ENCODE data around the gene NCCRP1.

Gene NCCRP1

DNA sequence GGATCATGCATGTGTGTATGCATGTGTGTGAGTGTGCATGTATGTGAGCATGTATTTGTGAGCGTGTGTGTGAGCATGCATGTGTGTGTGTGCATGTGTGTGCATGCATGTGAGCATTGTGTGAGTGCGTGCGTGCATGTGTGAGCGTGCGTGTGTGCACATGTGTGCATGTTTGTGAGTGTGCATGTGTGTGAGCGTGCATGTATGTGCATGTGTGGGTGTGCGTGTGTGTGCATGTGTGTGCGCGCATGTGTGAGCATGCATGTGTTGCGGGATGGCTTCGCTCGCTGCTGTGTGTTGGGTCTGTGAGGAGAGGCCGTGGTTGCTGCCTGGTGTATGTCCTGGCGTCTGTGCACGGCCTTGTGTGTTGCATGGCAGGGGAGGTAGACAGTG lies 38.8 kb upstream of the NCCRP1 start:
- TF ChIP-seq, protein P1, sequence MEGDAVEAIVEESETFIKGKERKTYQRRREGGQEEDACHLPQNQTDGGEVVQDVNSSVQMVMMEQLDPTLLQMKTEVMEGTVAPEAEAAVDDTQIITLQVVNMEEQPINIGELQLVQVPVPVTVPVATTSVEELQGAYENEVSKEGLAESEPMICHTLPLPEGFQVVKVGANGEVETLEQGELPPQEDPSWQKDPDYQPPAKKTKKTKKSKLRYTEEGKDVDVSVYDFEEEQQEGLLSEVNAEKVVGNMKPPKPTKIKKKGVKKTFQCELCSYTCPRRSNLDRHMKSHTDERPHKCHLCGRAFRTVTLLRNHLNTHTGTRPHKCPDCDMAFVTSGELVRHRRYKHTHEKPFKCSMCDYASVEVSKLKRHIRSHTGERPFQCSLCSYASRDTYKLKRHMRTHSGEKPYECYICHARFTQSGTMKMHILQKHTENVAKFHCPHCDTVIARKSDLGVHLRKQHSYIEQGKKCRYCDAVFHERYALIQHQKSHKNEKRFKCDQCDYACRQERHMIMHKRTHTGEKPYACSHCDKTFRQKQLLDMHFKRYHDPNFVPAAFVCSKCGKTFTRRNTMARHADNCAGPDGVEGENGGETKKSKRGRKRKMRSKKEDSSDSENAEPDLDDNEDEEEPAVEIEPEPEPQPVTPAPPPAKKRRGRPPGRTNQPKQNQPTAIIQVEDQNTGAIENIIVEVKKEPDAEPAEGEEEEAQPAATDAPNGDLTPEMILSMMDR (IDR thresholded peaks at IDR 0.05; ENCODE audit: low read depth, low read length): no peak
- no peak for DNase-seq (ENCODE audit: low read depth, low spot score)

DNA sequence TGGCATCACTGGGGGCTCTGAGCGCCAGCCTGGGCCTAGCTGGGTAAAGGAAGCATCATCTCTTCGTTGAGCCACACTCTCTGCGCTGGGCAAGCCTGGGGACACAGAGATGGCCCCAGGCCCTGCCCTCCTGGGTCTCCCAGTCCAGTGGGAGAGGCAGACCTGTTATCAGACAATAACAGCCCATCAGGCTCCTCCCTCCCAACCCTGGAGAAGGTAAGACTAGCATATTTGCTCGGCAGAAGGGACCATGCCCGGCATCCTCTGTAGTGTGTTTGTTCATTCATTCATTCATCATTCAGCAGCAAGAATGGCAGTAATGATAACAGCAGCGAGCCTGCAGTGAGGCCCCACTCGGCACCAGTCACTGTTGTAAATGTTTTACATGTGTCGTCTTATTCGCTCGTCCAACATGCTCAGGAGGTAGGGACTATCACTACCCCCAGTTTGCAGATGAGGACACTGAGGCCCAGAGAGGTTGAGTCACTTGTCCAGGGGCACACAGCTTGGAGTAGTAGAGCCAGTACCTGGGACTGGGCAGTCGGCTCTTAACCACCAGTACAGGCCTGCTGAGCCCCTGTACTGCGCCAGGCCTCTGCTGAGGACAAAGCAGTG lies 38.0 kb upstream of the NCCRP1 start:
- in situ Hi-C loops (cut with HindIII; ENCODE audit: low sequenced_read_pairs): no loop called here
- TF ChIP-seq, protein P1 (IDR thresholded peaks at IDR 0.05; ENCODE audit: low read depth, low read length): no peak
- no peak overlapping the region for H3K4me3 ChIP-seq (ENCODE audit: low read depth, low read length)
- no peak for DNase-seq (ENCODE audit: low read depth, low spot score)

More for the DNA sequence above, 38.8 kb upstream of the NCCRP1 start:
- no peak overlapping the region for H3K4me3 ChIP-seq (ENCODE audit: low read depth, low read length)
- in situ Hi-C loops (cut with HindIII; ENCODE audit: low sequenced_read_pairs): no loop called here

DNA sequence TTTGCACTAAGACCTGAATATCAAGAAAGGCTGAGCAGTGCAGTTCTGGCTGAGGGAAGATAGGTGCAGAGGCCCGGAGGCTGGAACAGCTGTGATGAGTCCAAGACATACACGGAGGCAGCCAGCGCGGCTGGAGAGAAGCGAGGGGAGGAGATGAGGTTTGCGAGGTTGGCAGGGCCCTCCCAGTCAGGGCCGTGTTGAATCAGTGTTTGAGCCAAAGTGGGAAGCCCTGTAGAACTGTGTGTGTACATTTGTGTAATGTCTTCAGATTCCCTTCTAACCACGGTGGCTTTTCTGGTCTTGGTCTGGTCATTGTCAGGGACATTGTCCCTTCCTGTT lies 36.3 kb upstream of the NCCRP1 start:
- DNase-seq (ENCODE audit: low read depth, low spot score): peak; percentile 53
- TF ChIP-seq, protein P1 (IDR thresholded peaks at IDR 0.05; ENCODE audit: low read depth, low read length): no peak
- H3K4me3 ChIP-seq (ENCODE audit: low read depth, low read length): no peak overlapping the region
- in situ Hi-C loops (cut with HindIII; ENCODE audit: low sequenced_read_pairs): no loop called here

DNA sequence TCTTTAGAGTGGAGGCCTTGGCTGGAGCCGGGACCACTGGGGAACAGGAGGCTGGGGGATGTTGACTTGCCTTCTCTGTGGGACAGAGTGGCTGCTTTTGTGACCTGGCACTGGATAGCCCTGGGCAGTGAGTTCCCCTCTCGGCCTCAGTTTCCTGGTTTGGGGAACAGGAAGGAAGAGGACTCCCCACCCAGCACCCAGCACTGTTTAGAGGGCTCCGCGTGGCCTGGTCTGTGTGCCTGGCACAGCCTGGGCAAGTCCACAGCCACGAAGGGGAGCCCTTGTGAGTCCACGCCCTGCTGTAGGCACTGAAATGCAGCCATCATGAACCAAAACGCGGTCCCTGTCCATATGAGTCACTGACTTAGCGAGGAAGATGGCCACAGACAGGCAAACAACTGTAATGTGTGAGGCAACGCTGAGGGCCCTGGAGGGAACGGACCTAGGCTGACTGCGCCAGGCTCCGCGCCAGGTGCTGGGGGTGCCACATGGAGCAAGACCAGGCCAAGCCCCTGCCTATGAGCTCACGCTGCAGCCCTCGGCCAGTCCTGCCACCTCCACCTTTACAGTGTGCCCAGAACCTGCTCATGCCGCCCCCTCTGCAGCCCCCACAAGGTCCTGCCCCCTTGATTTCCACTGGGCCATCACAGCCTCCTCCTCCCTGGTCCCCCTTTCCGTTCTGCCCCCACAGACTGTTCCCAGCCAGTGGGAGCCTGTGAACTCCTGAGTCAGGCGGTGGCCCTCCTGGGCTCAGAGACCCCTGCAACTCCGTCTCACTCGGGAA lies 35.7 kb upstream of the NCCRP1 start:
- in situ Hi-C loops (cut with HindIII; ENCODE audit: low sequenced_read_pairs): no loop called here
- no peak for DNase-seq (ENCODE audit: low read depth, low spot score)
- H3K4me3 ChIP-seq (ENCODE audit: low read depth, low read length): no peak overlapping the region
- TF ChIP-seq, protein P1 (IDR thresholded peaks at IDR 0.05; ENCODE audit: low read depth, low read length): no peak

DNA sequence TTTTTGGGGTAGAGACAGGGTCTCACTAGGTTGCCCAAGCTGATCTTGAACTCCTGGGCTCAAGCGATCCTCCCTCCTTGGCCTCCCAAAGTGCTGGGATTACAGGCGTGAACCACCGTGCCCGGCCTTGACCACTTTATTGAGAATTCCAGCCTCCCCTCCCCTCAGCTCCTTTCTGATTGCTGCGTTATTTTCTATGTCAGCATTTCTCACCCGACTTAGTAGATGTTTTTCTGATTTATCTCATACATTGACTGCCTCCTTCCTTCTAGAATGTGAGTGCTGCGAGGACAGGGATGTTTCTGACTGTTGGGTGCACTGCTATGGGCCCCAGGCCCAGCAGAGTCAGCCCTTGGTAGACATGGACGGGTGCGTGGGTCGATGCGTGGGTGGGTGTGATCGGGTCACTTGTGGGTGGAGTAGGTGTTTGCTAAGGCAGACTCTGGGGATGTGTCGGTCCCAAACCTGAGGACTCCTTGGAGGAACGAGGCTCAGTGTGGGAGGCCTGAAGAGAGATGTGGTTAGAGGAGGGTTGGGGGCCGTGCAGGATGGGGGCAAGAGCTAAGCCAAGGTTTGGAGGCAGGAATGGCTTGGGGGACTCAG lies 34.2 kb upstream of the NCCRP1 start:
- H3K4me3 ChIP-seq (ENCODE audit: low read depth, low read length): no peak overlapping the region
- in situ Hi-C loops (cut with HindIII; ENCODE audit: low sequenced_read_pairs): no loop called here
- DNase-seq (ENCODE audit: low read depth, low spot score): no peak
- TF ChIP-seq, protein P1 (IDR thresholded peaks at IDR 0.05; ENCODE audit: low read depth, low read length): no peak

DNA sequence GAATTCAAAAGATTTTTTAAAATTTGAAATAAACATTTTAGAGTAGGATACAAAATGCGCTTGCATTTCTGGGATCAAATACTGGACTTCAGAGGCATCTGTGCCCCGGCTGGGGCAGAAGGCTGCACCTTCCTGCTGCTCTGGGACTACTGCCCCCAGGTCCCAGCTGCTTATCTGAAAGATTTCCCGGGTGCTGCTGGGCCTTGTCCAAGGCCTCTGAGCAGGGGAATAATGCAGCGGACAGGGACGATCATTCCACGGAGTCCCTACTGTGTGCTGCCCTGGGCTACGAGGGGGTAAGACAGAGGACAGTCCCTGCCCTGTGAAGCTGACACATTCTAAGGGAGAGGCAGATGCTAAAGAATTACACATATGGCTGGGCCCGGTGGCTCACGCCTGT lies 33.1 kb upstream of the NCCRP1 start:
- TF ChIP-seq, protein P1 (IDR thresholded peaks at IDR 0.05; ENCODE audit: low read depth, low read length): no peak
- no peak for DNase-seq (ENCODE audit: low read depth, low spot score)
- in situ Hi-C loops (cut with HindIII; ENCODE audit: low sequenced_read_pairs): no loop called here
- no peak overlapping the region for H3K4me3 ChIP-seq (ENCODE audit: low read depth, low read length)

Measured in astrocyte of the spinal cord (primary cell).